GM12878 (cell line): Measurements from ENCODE around the gene GTPBP1.

Source experiments
- ATF3 ChIP-seq: IDR thresholded peaks from 2 replicates; pipeline ENCODE4 v1.6.1; 2011; ENCODE audit warnings: low read depth, mild to moderate bottlenecking, low read length, moderate library complexity, borderline replicate concordance; ENCODE audit errors: extremely low read depth
- EZH2 ChIP-seq: IDR thresholded peaks from 2 replicates; pipeline ENCODE4 v1.6.1; 2012; ENCODE audit warnings: low read depth, mild to moderate bottlenecking, control low read depth, inconsistent platforms, low read length, borderline replicate concordance; ENCODE audit not compliant: control insufficient read depth
- REST ChIP-seq: IDR thresholded peaks from 2 replicates; pipeline ENCODE4 v1.6.1; 2012; ENCODE audit warnings: mild to moderate bottlenecking, low read depth, low read length

- no peak for TF ChIP-seq ATF3
- TF ChIP-seq EZH2, result no peak
- no peak for TF ChIP-seq REST
Measured at GRCh38 chr22:38775656-38776055, 69.9 kb downstream of the GTPBP1 start.
